Endothelial cell of umbilical vein (primary cell): ENCODE measurements around the gene NRDE2. TPM values are rescaled to one million over a fixed set of nuclear protein-coding genes. Genes with fewer than 3 reads are reported as not detected.

ENCODE experiments used
- BruUV-seq: library from RNA; stranded (reverse); fragments of 400-500 nt; replicated peaks from 2 replicates; lab custom pipeline; 2021; lab: Mats Ljungman, UMichigan
- CTCF ChIA-PET: fragments of 300-600, 350-600 bp; sonication (Branson Sonifier 250); formaldehyde crosslinking; loops from one replicate; lab custom pipeline; 2021; ENCODE audit warnings: antibody characterized with exemption, inconsistent platforms; lab: Charles Lee
- POLR2A ChIA-PET: fragments of 300-600, 350-600 bp; sonication (Branson Sonifier 250); formaldehyde crosslinking; loops from one replicate; lab custom pipeline; 2021; ENCODE audit warnings: antibody characterized with exemption, inconsistent platforms; lab: Charles Lee
- DNase-seq: peaks from one replicate; pipeline ENCODE4 v3.0.0-alpha.2; 2011; ENCODE audit warnings: low read depth, low spot score
- FAIRE-seq: peaks from 2 replicates; lab custom pipeline; 2011; peaks lifted over from hg19 to GRCh38; lab: Jason Lieb, UNC
- H2AFZ ChIP-seq: 2 replicates; pipeline ENCODE4 v1.6.0; 2012; ENCODE audit warnings: low read depth, low read length, control low read depth, inconsistent platforms
- H3K27ac ChIP-seq: 2 replicates; pipeline ENCODE4 v1.5.1; 2011; ENCODE audit warnings: low read depth, mild to moderate bottlenecking, control low read depth, low read length, moderate library complexity; ENCODE audit not compliant: insufficient read depth
- H3K27me3 ChIP-seq, 2 experiments: 2 replicates each; pipeline versions ENCODE4 v1.6.0 to v1.6.1; 2011; ENCODE audit warnings: low read length in 2 of 2, mixed read lengths in 1 of 2; ENCODE audit not compliant: control insufficient read depth in 2 of 2, insufficient read depth in 2 of 2
- H3K36me3 ChIP-seq, 2 experiments: 2 replicates in 1 of 2; 3 replicates in 1 of 2; pipeline ENCODE4 v1.5.1; 2011; ENCODE audit warnings: low read length in 2 of 2, mild to moderate bottlenecking in 1 of 2, moderate library complexity in 1 of 2; ENCODE audit not compliant: control insufficient read depth in 2 of 2, insufficient read depth in 2 of 2; ENCODE audit errors: extremely low read depth in 1 of 2
- H3K4me1 ChIP-seq: 3 replicates; pipeline ENCODE4 v1.5.1; 2011; ENCODE audit warnings: mild to moderate bottlenecking, low read length; ENCODE audit not compliant: control insufficient read depth, insufficient read depth; ENCODE audit errors: extremely low read depth
- H3K4me2 ChIP-seq: 2 replicates; pipeline ENCODE4 v1.6.1; 2011; ENCODE audit warnings: low read length, control low read depth, mixed read lengths; ENCODE audit not compliant: insufficient read depth
- H3K4me3 ChIP-seq, 3 experiments: fragments of 200-600 bp in 1 of 3; sonication (generic), shearing (Covaris generic) in 1 of 3; replicated peaks in 1 of 3; 2 replicates each; pipeline ENCODE4 v1.5.1; 2011 to 2016; ENCODE audit warnings: control low read depth in 3 of 3, low read length in 3 of 3, mild to moderate bottlenecking in 2 of 3, inconsistent platforms in 1 of 3, low read depth in 1 of 3, moderate library complexity in 1 of 3; ENCODE audit not compliant: insufficient read depth in 1 of 3
- H3K79me2 ChIP-seq: 2 replicates; pipeline ENCODE4 v1.6.0; 2012; ENCODE audit warnings: low read length, inconsistent platforms; ENCODE audit not compliant: control insufficient read depth, insufficient read depth
- H3K9ac ChIP-seq: replicated peaks from 2 replicates; pipeline ENCODE3; 2011; ENCODE audit warnings: low read length, control low read depth; ENCODE audit not compliant: insufficient read depth; ENCODE audit errors: extremely low read depth
- H3K9me1 ChIP-seq: replicated peaks from 3 replicates; pipeline ENCODE4 v1.6.0; 2011; ENCODE audit warnings: mild to moderate bottlenecking, low read length; ENCODE audit not compliant: control insufficient read depth, insufficient read depth; ENCODE audit errors: extremely low read depth
- H3K9me3 ChIP-seq: replicated peaks from 2 replicates; pipeline ENCODE4 v1.5.1; 2012; ENCODE audit warnings: low read length, inconsistent platforms; ENCODE audit not compliant: control insufficient read depth, insufficient read depth
- H4K20me1 ChIP-seq: replicated peaks from 2 replicates; pipeline ENCODE3; 2011; ENCODE audit warnings: mild to moderate bottlenecking, low read length; ENCODE audit not compliant: control insufficient read depth, insufficient read depth; ENCODE audit errors: extremely low read depth
- CTCF ChIP-seq, 2 donors: IDR thresholded peaks; 1 replicate in 1 of 2; 2 replicates in 1 of 2; pipeline ENCODE4 v1.5.1; 2011; ENCODE audit warnings: low read length in 2 of 2, mild to moderate bottlenecking in 2 of 2, moderate library complexity in 2 of 2, control low read depth in 1 of 2, inconsistent platforms in 1 of 2, low read depth in 1 of 2; ENCODE audit not compliant: insufficient read depth in 1 of 2; ENCODE audit errors: extremely low read depth in 1 of 2
- EZH2 ChIP-seq: IDR thresholded peaks from 2 replicates; pipeline ENCODE4 v1.6.1; 2012; ENCODE audit warnings: borderline replicate concordance, low read depth, mild to moderate bottlenecking, moderate library complexity, low read length, inconsistent platforms; ENCODE audit not compliant: severe bottlenecking
- FOS ChIP-seq: IDR thresholded peaks from 2 replicates; pipeline ENCODE4 v1.6.1; 2011; ENCODE audit warnings: mild to moderate bottlenecking, low read length, moderate library complexity, borderline replicate concordance; ENCODE audit not compliant: insufficient read depth
- GATA2 ChIP-seq: IDR thresholded peaks from 2 replicates; pipeline ENCODE4 v1.7.0; 2011; ENCODE audit warnings: low read depth, mild to moderate bottlenecking, moderate library complexity, mixed read lengths, low read length; ENCODE audit not compliant: insufficient read length, insufficient read depth
- JUN ChIP-seq: IDR thresholded peaks from 2 replicates; pipeline ENCODE4 v1.6.1; 2011; ENCODE audit warnings: borderline replicate concordance, low read depth; ENCODE audit not compliant: insufficient read length, insufficient read depth
- MAX ChIP-seq: IDR thresholded peaks from 2 replicates; pipeline ENCODE4 v1.6.1; 2011; ENCODE audit not compliant: insufficient read depth, insufficient read length
- MYC ChIP-seq: IDR thresholded peaks from one replicate; pipeline ENCODE4 v1.6.1; 2011; ENCODE audit warnings: mild to moderate bottlenecking, low read depth, low read length
- POLR2A ChIP-seq: IDR thresholded peaks from 2 replicates; pipeline ENCODE4 v1.6.1; 2012; ENCODE audit warnings: low read depth, mild to moderate bottlenecking, control low read depth, low read length
- POLR2AphosphoS5 ChIP-seq: IDR thresholded peaks from 2 replicates; pipeline ENCODE4 v1.6.1; 2012; ENCODE audit warnings: low read depth, mild to moderate bottlenecking, control low read depth, low read length, moderate library complexity; ENCODE audit not compliant: insufficient read depth
- dilution Hi-C: fragments of 300-500 bp; cut with MboI; formaldehyde crosslinking; loops from one replicate; pipeline ENCODE4 v1.15.0; 2019; ENCODE audit warnings: low sequenced_read_pairs; ENCODE audit not compliant: extremely low pct_ligation_motif_present
- intact Hi-C: fragments of 100-400 bp; cut with micrococcal nuclease; formaldehyde crosslinking; loops from one replicate; pipeline ENCODE4 v1.10.0; 2022
- polyA plus RNA-seq, 4 experiments: library from polyadenylated mRNA; depleted of rRNA in 3 of 4; stranded (reverse) in 3 of 4; unstranded in 1 of 4; fragments of >200 nt; gene quantifications; 2 replicates each; pipeline versions ENCODE4 v1.2.1 to v1.2.3, GENCODE V29; 2011 to 2012; ENCODE audit warnings: missing spikeins in 1 of 4
- total RNA-seq: library from RNA; stranded (reverse); gene quantifications from 2 replicates; pipeline ENCODE4 v1.2.3, GENCODE V29; 2021

The NRDE2 gene
- total and polyA plus RNA-seq, 2 donors (not counting 3 experiments of a cell fraction or from before 2014, with no cell fraction given): 8.5 to 22.1 TPM

GRCh38 chr14:90278199-90279175 is 53.3 kb downstream of the NRDE2 start:
- Histone ChIP-seq H3K4me3 (no peak overlapping the region), H3K9me3 (no peaks in the 10 kb centered on the region), H3K4me2 (no peak overlapping the region), H3K36me3 (peaks cover 8 to 10% of the 10 kb centered on the region in 2 experiments), H4K20me1 (no peaks in the 10 kb centered on the region), H3K79me2 (peaks cover 2% of the 10 kb centered on the region), H3K9ac (no peak overlapping the region), H3K27ac (no peak overlapping the region), H3K27me3 (no peaks in the 10 kb centered on the region), H3K4me1 (peaks cover 34% of the 10 kb centered on the region), H2AFZ (no peak overlapping the region), H3K9me1 (no peaks in the 10 kb centered on the region)
- TF ChIP-seq MAX (no peak), GATA2 (no peak), POLR2AphosphoS5 (no peak), FOS (no peak), EZH2 (no peak), POLR2A (no peak), JUN (no peak), CTCF (IDR thresholded peaks at IDR 0.05; ENCODE audit: extremely low read depth in 1 of 2, insufficient read depth in 1 of 2, low read depth in 1 of 2, low read length in 2 of 2) (no peak), MYC (no peak)
- FAIRE-seq (no peak), DNase-seq (no peak)
- intact Hi-C loops: no loop called here
- dilution Hi-C loops: no loop called here
- CTCF ChIA-PET: no interaction called here
- BruUV-seq: no TSS peak
- POLR2A ChIA-PET: no interaction called here
